Breast epithelium (tissue), 4 donors: Measurements from ENCODE around the gene DCST2. TPM values are rescaled to one million over a fixed set of nuclear protein-coding genes. Genes with fewer than 3 reads are reported as not detected.
A peak's percentile ranks its signal among the peaks of the same experiment; 100 is the strongest.

Experiments
- DNase-seq, 2 donors: peaks; one replicate each; pipeline ENCODE4 v3.0.0-alpha.2; 2019; ENCODE audit warnings: low spot score in 2 of 2
- H3K27ac ChIP-seq, 2 donors: fragments of 200-600 bp; sonication (generic) in 1 of 2; one replicate each; pipeline ENCODE4 v1.5.1; 2016 to 2019; ENCODE audit warnings: mild to moderate bottlenecking in 1 of 2
- H3K27me3 ChIP-seq, 2 donors: fragments of 200-600 bp; sonication (generic) in 1 of 2; one replicate each; pipeline versions ENCODE4 v1.5.1 to v1.6.0; 2017 to 2019; ENCODE audit warnings: control low read depth in 1 of 2, mild to moderate bottlenecking in 1 of 2
- H3K36me3 ChIP-seq: fragments of 200-600 bp; one replicate; pipeline ENCODE4 v1.5.1; 2019
- H3K4me1 ChIP-seq, 2 donors: fragments of 200-600 bp; sonication (generic); one replicate each; pipeline ENCODE4 v1.5.1; 2016 to 2019; ENCODE audit warnings: control low read depth in 1 of 2
- H3K4me3 ChIP-seq, 3 donors: fragments of 200-600 bp; sonication (generic); 1 replicate in 2 of 3; 2 replicates in 1 of 3; pipeline ENCODE4 v1.5.1; 2016 to 2019; ENCODE audit warnings: mild to moderate bottlenecking in 3 of 3, moderate library complexity in 2 of 3
- H3K9me3 ChIP-seq, 2 donors: fragments of 200-600 bp; sonication (generic) in 1 of 2; one replicate each; pipeline ENCODE4 v1.5.1; 2016 to 2019; ENCODE audit warnings: control low read depth in 1 of 2
- POLR2A ChIP-seq: fragments of 450-650 bp; IDR thresholded peaks from one replicate; pipeline ENCODE4 v1.6.1; 2016; ENCODE audit warnings: antibody characterized with exemption, mild to moderate bottlenecking, moderate library complexity
- POLR2AphosphoS5 ChIP-seq, 3 donors: sonication (generic); formaldehyde crosslinking; IDR thresholded peaks; one replicate each; pipeline ENCODE4 v1.6.1; 2017; ENCODE audit warnings: antibody characterized with exemption in 3 of 3
- intact Hi-C: fragments of 100-400 bp; cut with DNase I; formaldehyde crosslinking; loops from one replicate; pipeline ENCODE4 v1.15.1; 2023; ENCODE audit warnings: low total_unique reads
- total RNA-seq, 3 donors: library from RNA; depleted of rRNA; stranded (reverse); fragments of >200 nt; gene quantifications; one replicate each; pipeline ENCODE4 v1.1.0, GENCODE V29; 2016
- TF ChIP-seq, protein P1 (sequence below), 3 donors: fragments of 450-650 bp; IDR thresholded peaks; one replicate each; pipeline ENCODE4 v1.5.1; 2016 to 2017; ENCODE audit warnings: antibody characterized with exemption in 3 of 3, mild to moderate bottlenecking in 3 of 3, moderate library complexity in 3 of 3

The DCST2 gene
- total RNA-seq, 3 donors from 2014 or later = 0.48 to 4.4 (median 3.3) TPM

GRCh38 chr1:155057788-155058211, 24.2 kb upstream of the DCST2 start:
- intact Hi-C loops = no loop called here
- no peak for DNase-seq

DNA sequence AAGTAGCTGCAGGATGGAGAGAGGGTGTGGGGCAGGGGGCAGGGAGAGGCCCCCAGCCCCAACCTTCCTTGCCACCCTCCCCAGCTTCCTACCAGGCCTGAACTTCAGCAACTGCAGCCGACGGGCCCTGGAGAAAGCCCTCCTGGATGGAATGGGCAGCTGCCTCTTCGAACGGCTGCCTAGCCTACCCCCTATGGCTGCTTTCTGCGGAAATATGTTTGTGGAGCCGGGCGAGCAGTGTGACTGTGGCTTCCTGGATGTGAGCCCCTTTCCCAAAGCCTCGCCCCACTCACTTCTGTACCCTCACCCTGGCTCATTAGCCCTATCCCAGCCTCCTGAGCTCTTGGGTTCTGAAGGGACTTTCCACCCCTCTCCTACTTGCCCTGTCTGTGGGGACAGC, 23.5 kb upstream of the DCST2 start:
- H3K36me3 ChIP-seq = no peaks in the 10 kb centered on the region
- no peak for TF ChIP-seq POLR2AphosphoS5 (IDR thresholded peaks at IDR 0.05)
- TF ChIP-seq, protein P1, sequence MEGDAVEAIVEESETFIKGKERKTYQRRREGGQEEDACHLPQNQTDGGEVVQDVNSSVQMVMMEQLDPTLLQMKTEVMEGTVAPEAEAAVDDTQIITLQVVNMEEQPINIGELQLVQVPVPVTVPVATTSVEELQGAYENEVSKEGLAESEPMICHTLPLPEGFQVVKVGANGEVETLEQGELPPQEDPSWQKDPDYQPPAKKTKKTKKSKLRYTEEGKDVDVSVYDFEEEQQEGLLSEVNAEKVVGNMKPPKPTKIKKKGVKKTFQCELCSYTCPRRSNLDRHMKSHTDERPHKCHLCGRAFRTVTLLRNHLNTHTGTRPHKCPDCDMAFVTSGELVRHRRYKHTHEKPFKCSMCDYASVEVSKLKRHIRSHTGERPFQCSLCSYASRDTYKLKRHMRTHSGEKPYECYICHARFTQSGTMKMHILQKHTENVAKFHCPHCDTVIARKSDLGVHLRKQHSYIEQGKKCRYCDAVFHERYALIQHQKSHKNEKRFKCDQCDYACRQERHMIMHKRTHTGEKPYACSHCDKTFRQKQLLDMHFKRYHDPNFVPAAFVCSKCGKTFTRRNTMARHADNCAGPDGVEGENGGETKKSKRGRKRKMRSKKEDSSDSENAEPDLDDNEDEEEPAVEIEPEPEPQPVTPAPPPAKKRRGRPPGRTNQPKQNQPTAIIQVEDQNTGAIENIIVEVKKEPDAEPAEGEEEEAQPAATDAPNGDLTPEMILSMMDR (IDR thresholded peaks at IDR 0.05) = no peak
- no peaks in the 10 kb centered on the region for H3K27me3 ChIP-seq
- H3K9me3 ChIP-seq = no peaks in the 10 kb centered on the region
- no peak overlapping the region for H3K4me3 ChIP-seq
- no peak for DNase-seq
- no peak overlapping the region for H3K27ac ChIP-seq
- intact Hi-C loops = no loop called here
- peaks cover 6 to 10% of the 10 kb centered on the region in 2 donors for H3K4me1 ChIP-seq

More at GRCh38 chr1:155057788-155058211, 24.2 kb upstream of the DCST2 start:
- Histone ChIP-seq H3K4me1 (peaks cover 11 to 14% of the 10 kb centered on the region in 2 donors), H3K4me3 (no peak overlapping the region), H3K27ac (no peak overlapping the region), H3K27me3 (no peaks in the 10 kb centered on the region), H3K36me3 (no peaks in the 10 kb centered on the region), H3K9me3 (no peaks in the 10 kb centered on the region)
- TF ChIP-seq POLR2A (no peak), POLR2AphosphoS5 (IDR thresholded peaks at IDR 0.05) (no peak)
- TF ChIP-seq, protein P1 (IDR thresholded peaks at IDR 0.05) = no peak

DNA sequence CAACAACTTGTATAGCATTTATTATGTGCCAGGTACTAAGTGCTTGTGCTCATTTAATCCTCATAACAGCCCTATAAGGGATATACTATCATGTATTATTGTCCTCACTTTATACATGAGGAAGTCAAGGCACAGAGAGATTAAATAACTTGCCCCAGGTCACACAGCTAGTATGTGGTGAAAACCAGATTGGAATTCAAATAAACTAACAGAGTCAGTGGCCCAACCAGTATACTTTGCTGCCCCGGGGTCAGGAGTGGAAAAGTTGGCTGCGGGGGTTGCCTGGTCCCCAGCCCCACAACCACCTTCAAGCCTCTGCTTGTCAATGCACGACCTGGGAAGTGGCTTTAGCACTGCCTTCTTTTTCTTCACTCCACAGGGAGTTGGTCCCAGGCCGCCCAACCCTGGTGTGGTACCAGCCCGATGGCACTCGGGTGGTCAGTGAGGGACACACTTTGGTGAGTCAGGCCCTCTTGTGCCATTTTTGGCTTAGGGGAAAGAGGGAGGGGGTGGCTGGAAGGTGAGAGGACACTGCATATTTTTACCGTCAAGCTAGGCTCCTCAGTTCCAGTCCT, 20.0 kb upstream of the DCST2 start:
- intact Hi-C loops = loop anchor here (5.0 kb wide), 1 partner anchor 36 kb away; no protein-coding TSS in a partner anchor
- TF ChIP-seq, protein P1 (IDR thresholded peaks at IDR 0.05) = no peak
- TF ChIP-seq POLR2A (no peak), POLR2AphosphoS5 (IDR thresholded peaks at IDR 0.05) (no peak)
- Histone ChIP-seq H3K4me3 (peak overlapping the region in 1 of 3 donors; percentile 77), H3K27ac (no peak overlapping the region), H3K9me3 (no peaks in the 10 kb centered on the region), H3K36me3 (no peaks in the 10 kb centered on the region), H3K4me1 (peaks cover 6 to 9% of the 10 kb centered on the region in 2 donors), H3K27me3 (no peaks in the 10 kb centered on the region)
- no peak for DNase-seq

DNA sequence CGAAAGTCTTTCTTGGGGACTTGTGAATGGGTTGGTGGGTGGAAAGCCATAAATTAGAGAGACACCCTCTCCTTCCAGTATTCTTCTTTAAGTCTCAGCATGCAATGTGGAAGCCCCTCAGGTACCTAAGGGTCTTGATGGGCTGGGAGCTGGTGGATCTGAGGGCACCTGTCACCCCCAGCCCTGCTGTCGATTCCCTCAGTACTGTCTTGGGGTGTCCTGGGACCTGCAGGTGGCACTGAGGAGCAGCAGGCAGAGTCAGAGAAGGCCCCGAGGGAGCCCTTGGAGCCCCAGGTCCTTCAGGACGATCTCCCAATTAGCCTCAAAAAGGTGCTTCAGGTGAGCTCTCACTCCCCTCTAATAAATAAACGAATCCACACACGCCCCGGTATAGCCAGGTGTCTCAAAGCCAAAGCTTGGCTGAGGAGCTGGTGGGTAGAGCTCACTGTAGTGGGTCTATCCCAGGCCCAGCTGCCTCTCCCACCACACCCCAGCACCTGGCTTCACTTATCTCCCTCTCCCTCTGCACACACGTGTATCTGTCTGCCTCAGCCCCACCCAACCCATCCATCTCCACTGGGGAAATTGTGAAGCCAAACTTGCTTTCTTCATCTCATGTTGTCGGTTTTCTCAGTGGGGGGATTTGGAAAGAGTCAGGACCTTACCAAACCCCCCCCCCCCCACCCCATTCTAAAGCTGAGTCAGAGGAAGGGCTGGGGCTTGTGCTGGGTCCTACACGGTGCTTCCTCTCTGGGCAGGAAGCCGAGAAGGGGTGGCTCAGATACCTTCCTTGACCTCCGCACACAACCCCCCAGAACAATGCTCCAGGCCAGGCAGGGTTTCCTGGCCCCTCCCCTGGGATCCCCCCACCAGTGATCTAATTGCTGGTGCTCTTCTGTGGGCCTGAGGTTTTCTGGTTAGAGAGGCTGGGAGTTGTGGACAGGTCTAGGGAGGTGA, 19.1 kb upstream of the DCST2 start:
- Histone ChIP-seq H3K4me1 (peaks cover 6 to 9% of the 10 kb centered on the region in 2 donors), H3K36me3 (no peaks in the 10 kb centered on the region), H3K4me3 (peak overlapping the region; percentile 77 to 87 (median 80)), H3K27ac (peak overlapping the region; percentile 90 to 92), H3K9me3 (no peaks in the 10 kb centered on the region), H3K27me3 (no peaks in the 10 kb centered on the region)
- intact Hi-C loops = loop anchor here (5.0 kb wide), 1 partner anchor 35 kb away; no protein-coding TSS in a partner anchor
- TF ChIP-seq, protein P1 (IDR thresholded peaks at IDR 0.05) = peak in 1 of 3 donors; percentile 38
- no peak for TF ChIP-seq POLR2A
- no peak for DNase-seq
